HepG2 (cell line): ENCODE measurements around the gene PCBD2. TPM values are rescaled to one million over a fixed set of nuclear protein-coding genes. Genes with fewer than 3 reads are reported as not detected.

ENCODE experiments used
- ATAC-seq: fragments of 200-7000 bp; cut with Tn5 transposase; 3 replicates; pipeline ENCODE4 v1.9.1; 2020; ENCODE audit warnings: mild to moderate bottlenecking, moderate library complexity
- BruUV-seq: library from RNA; stranded (reverse); fragments of 400-500 nt; replicated peaks from 2 replicates; lab custom pipeline; 2021; lab: Mats Ljungman, UMichigan
- CTCF ChIA-PET: fragments of 300-600 bp; formaldehyde crosslinking; extraction: SDS; loops from one replicate; lab custom pipeline; 2021; ENCODE audit warnings: low total read pairs, inconsistent platforms, low intra/inter-chr PET ratio; lab: Yijun Ruan, JAX
- POLR2A ChIA-PET: fragments of 350-600 bp; sonication (Branson Sonifier 250); formaldehyde crosslinking; loops from one replicate; lab custom pipeline; 2020; ENCODE audit warnings: antibody characterized with exemption, inconsistent platforms; lab: Yijun Ruan, JAX
- DNase-seq: peaks from one replicate; pipeline ENCODE4 v3.0.0-alpha.2; 2015; ENCODE audit warnings: low spot score
- FAIRE-seq: peaks from 3 replicates; lab custom pipeline; 2011; peaks lifted over from hg19 to GRCh38; lab: Jason Lieb, UNC
- H2AFZ ChIP-seq: one replicate; pipeline ENCODE4 v1.6.1; 2011; ENCODE audit warnings: low read length, inconsistent platforms
- H3K27ac ChIP-seq: fragments of 300-600 bp; 3 replicates; pipeline ENCODE4 v1.8.0; 2011; ENCODE audit warnings: mixed run types, mild to moderate bottlenecking, mixed read lengths, low read length, inconsistent platforms; ENCODE audit not compliant: insufficient read depth; ENCODE audit errors: extremely low read length
- H3K27me3 ChIP-seq, 2 experiments: fragments of 200-600 bp in 1 of 2; 2 replicates in 1 of 2; 3 replicates in 1 of 2; pipeline versions ENCODE4 v1.6.0 to v1.8.0; 2011; ENCODE audit warnings: low read length in 2 of 2, mild to moderate bottlenecking in 2 of 2, moderate library complexity in 2 of 2, inconsistent platforms in 1 of 2; ENCODE audit not compliant: insufficient read depth in 2 of 2, control insufficient read depth in 1 of 2
- H3K36me3 ChIP-seq, 2 experiments: fragments of 200-600 bp in 1 of 2; replicated peaks in 1 of 2; 2 replicates in 1 of 2; 3 replicates in 1 of 2; pipeline versions ENCODE4 v1.5.1 to v1.8.0; 2011; ENCODE audit warnings: low read length in 2 of 2, inconsistent platforms in 1 of 2; ENCODE audit not compliant: insufficient read depth in 2 of 2, control insufficient read depth in 1 of 2
- H3K4me1 ChIP-seq: 2 replicates; pipeline ENCODE4 v1.5.1; 2012; ENCODE audit warnings: low read length, inconsistent platforms; ENCODE audit not compliant: insufficient read depth
- H3K4me2 ChIP-seq: 2 replicates; pipeline ENCODE4 v1.6.0; 2011; ENCODE audit warnings: low read depth, low read length, inconsistent platforms
- H3K4me3 ChIP-seq, 3 experiments: fragments of 200-600 bp in 1 of 3; sonication (generic), shearing (Covaris generic) in 1 of 3; replicated peaks in 1 of 3; 2 replicates each; pipeline ENCODE4 v1.5.1; 2011 to 2016; ENCODE audit warnings: low read length in 3 of 3, inconsistent platforms in 2 of 3, low read depth in 2 of 3, mild to moderate bottlenecking in 2 of 3, control low read depth in 1 of 3, mixed read lengths in 1 of 3; ENCODE audit not compliant: insufficient read depth in 1 of 3
- H3K79me2 ChIP-seq: one replicate; pipeline ENCODE4 v1.6.1; 2011; ENCODE audit warnings: low read length, inconsistent platforms; ENCODE audit not compliant: insufficient read depth
- H3K9ac ChIP-seq: 2 replicates; pipeline ENCODE4 v1.6.0; 2011; ENCODE audit warnings: mild to moderate bottlenecking, low read depth, low read length, inconsistent platforms; ENCODE audit not compliant: insufficient read depth
- H3K9me3 ChIP-seq: 2 replicates; pipeline ENCODE4 v1.5.1; 2012; ENCODE audit warnings: mild to moderate bottlenecking, low read length
- H4K20me1 ChIP-seq: 2 replicates; pipeline ENCODE4 v1.6.0; 2011; ENCODE audit warnings: inconsistent platforms, mild to moderate bottlenecking, low read length, moderate library complexity; ENCODE audit not compliant: insufficient read depth
- KLF11 ChIP-seq: IDR thresholded peaks from 2 replicates; pipeline ENCODE4 v1.6.1; 2016; ENCODE audit warnings: missing compliant biosample characterization
- RBM22 ChIP-seq: fragments of 200-400 bp; formaldehyde crosslinking; optimal IDR thresholded peaks from 2 replicates; pipeline ENCODE3; 2017; ENCODE audit warnings: mild to moderate bottlenecking, low read length, moderate library complexity
- ZBTB7B ChIP-seq: sonication (generic); formaldehyde crosslinking; IDR thresholded peaks from 2 replicates; pipeline ENCODE4 v1.4.0; 2020; ENCODE audit warnings: missing genetic modification reagents
- ZNF10 ChIP-seq: sonication (generic); formaldehyde crosslinking; IDR thresholded peaks from 2 replicates; pipeline ENCODE4 v1.4.0; 2020; ENCODE audit warnings: mild to moderate bottlenecking, low read depth, missing genetic modification reagents, borderline replicate concordance
- ZNF484 ChIP-seq: sonication (generic); formaldehyde crosslinking; IDR thresholded peaks from 2 replicates; pipeline ENCODE4 v1.5.1; 2020; ENCODE audit warnings: mild to moderate bottlenecking, low read depth, missing genetic modification reagents, borderline replicate concordance
- ZNF557 ChIP-seq: sonication (generic); formaldehyde crosslinking; IDR thresholded peaks from 2 replicates; pipeline ENCODE4 v1.4.0; 2020; ENCODE audit warnings: missing genetic modification reagents
- WGBS: methylation state at CpG from one replicate; pipeline ENCODE4 v1.1.6; 2017; ENCODE audit warnings: low lambda C conversion rate; 5-methylcytosine and 5-hydroxymethylcytosine counted together
- in situ Hi-C: cut with HindIII; loops from 2 replicates; pipeline ENCODE4 v1.10.0; 2017; ENCODE audit warnings: low pct_unique_long_range_greater_than_20kb; ENCODE audit not compliant: extremely low pct_ligation_motif_present
- intact Hi-C: fragments of 100-400 bp; cut with micrococcal nuclease; formaldehyde crosslinking; loops from one replicate; pipeline ENCODE4 v1.10.0; 2022; ENCODE audit not compliant: unreplicated experiment
- polyA plus RNA-seq, 8 experiments: library from polyadenylated mRNA; depleted of rRNA in 3 of 8; stranded (reverse) in 7 of 8; unstranded in 1 of 8; fragments of >200 nt; fragmentation: Illumina TruSeq in 4 of 8; extraction: Trizol in 4 of 8; gene quantifications; 2 replicates each; pipeline versions ENCODE4 v1.2.1 to v1.2.3, GENCODE V29; 2011 to 2016; ENCODE audit warnings: low read depth in 4 of 8, missing spikeins in 1 of 8, mixed read lengths in 1 of 8; ENCODE audit not compliant: insufficient read depth in 1 of 8
- total RNA-seq, 5 experiments: library from RNA; depleted of rRNA; stranded (reverse); fragments of >200 nt; fragmentation: Illumina TruSeq; extraction: Trizol; gene quantifications; 2 replicates each; pipeline ENCODE4 v1.2.3, GENCODE V29; 2016; ENCODE audit warnings: low read depth in 1 of 5
- TF ChIP-seq, protein P1 (sequence below): sonication (generic); formaldehyde crosslinking; IDR thresholded peaks from 2 replicates; pipeline ENCODE4 v1.9.0; 2021; ENCODE audit warnings: missing genetic modification reagents, borderline replicate concordance
- TF ChIP-seq, protein P2 (sequence below): sonication (generic); formaldehyde crosslinking; IDR thresholded peaks from 2 replicates; pipeline ENCODE4 v1.4.0; 2020; ENCODE audit warnings: missing genetic modification reagents, mild to moderate bottlenecking, borderline replicate concordance
- TF ChIP-seq, protein P3 (sequence below): sonication (generic); formaldehyde crosslinking; IDR thresholded peaks from 2 replicates; pipeline ENCODE4 v1.5.0; 2020; ENCODE audit warnings: mild to moderate bottlenecking, low read depth, missing genetic modification reagents, borderline replicate concordance

Gene PCBD2
- total and polyA plus RNA-seq, 2 of the 13 experiments (the other 11 are each of a cell fraction or from before 2014, with no cell fraction given), result 5.5 to 12.0 TPM

DNA sequence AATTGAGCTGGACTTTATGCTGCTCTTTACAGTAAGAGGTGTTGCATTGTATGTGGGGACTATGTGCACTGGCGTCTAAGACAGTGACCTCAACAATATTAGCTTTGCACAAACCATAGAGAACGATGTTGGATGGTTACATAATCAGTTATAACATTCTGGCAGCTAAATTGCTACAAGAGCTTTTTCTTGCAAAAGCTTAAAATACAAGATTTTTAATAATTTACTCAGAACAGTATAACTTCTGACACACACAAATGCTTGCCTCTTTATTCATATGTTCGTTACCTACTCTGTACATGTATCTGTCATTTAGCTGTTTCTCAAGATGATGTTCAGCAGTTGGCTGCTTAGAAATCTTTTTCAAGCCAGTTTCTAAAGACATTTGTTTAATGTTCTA is 47.5 kb upstream of the PCBD2 start:
- Histone ChIP-seq H3K9ac (no peak overlapping the region), H2AFZ (no peak overlapping the region), H3K36me3 (peaks cover 12 to 44% of the 10 kb centered on the region in 2 experiments), H3K27me3 (no peaks in the 10 kb centered on the region), H3K4me3 (no peak overlapping the region), H3K79me2 (no peaks in the 10 kb centered on the region), H3K4me2 (no peak overlapping the region), H3K9me3 (no peaks in the 10 kb centered on the region), H3K4me1 (0 out of 2 replicates have a peak, but pooled peaks cover 7% of the 10 kb centered on the region), H4K20me1 (no peaks in the 10 kb centered on the region), H3K27ac (no peak overlapping the region)
- ChIA-PET POLR2A (interaction anchor here (1.0 to 1.2 kb wide), 2 partner anchors 17 to 47 kb away, joined by 3 to 4 read pairs; partner anchors contain the start of gene TXNDC15), CTCF (no interaction called here)
- WGBS, result 87% methylated on average over 3 of the region's 3 CpGs
- FAIRE-seq, result no peak
- TF ChIP-seq ZNF484 (CRISPR knock-in tag) (no peak), ZNF557 (no peak), ZNF10 (no peak), KLF11 (CRISPR knock-in tag) (no peak), ZBTB7B (CRISPR knock-in tag) (no peak), RBM22 (no peak)
- TF ChIP-seq, protein P1, sequence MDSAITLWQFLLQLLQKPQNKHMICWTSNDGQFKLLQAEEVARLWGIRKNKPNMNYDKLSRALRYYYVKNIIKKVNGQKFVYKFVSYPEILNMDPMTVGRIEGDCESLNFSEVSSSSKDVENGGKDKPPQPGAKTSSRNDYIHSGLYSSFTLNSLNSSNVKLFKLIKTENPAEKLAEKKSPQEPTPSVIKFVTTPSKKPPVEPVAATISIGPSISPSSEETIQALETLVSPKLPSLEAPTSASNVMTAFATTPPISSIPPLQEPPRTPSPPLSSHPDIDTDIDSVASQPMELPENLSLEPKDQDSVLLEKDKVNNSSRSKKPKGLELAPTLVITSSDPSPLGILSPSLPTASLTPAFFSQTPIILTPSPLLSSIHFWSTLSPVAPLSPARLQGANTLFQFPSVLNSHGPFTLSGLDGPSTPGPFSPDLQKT (CRISPR knock-in tag), result no peak
- TF ChIP-seq, protein P2, sequence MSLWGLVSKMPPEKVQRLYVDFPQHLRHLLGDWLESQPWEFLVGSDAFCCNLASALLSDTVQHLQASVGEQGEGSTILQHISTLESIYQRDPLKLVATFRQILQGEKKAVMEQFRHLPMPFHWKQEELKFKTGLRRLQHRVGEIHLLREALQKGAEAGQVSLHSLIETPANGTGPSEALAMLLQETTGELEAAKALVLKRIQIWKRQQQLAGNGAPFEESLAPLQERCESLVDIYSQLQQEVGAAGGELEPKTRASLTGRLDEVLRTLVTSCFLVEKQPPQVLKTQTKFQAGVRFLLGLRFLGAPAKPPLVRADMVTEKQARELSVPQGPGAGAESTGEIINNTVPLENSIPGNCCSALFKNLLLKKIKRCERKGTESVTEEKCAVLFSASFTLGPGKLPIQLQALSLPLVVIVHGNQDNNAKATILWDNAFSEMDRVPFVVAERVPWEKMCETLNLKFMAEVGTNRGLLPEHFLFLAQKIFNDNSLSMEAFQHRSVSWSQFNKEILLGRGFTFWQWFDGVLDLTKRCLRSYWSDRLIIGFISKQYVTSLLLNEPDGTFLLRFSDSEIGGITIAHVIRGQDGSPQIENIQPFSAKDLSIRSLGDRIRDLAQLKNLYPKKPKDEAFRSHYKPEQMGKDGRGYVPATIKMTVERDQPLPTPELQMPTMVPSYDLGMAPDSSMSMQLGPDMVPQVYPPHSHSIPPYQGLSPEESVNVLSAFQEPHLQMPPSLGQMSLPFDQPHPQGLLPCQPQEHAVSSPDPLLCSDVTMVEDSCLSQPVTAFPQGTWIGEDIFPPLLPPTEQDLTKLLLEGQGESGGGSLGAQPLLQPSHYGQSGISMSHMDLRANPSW, result no peak
- TF ChIP-seq, protein P3, sequence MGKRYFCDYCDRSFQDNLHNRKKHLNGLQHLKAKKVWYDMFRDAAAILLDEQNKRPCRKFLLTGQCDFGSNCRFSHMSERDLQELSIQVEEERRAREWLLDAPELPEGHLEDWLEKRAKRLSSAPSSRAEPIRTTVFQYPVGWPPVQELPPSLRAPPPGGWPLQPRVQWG (CRISPR knock-in tag), result no peak
- ATAC-seq, result no peak
- DNase-seq, result no peak
- BruUV-seq, result no TSS peak
- intact Hi-C loops (loop anchor here (10.0 kb wide), 1 partner anchor 123 kb away; the partner anchor contains the start of gene CAMLG), in situ Hi-C loops (no loop called here)
